ENCODE data around the gene ASIC5. TPM values are rescaled to one million over a fixed set of nuclear protein-coding genes. Genes with fewer than 3 reads are reported as not detected.

The ASIC5 gene
- total and polyA plus RNA-seq, 2 of the 4 experiments (the other 2 are of a cell fraction) = not detected

DNA sequence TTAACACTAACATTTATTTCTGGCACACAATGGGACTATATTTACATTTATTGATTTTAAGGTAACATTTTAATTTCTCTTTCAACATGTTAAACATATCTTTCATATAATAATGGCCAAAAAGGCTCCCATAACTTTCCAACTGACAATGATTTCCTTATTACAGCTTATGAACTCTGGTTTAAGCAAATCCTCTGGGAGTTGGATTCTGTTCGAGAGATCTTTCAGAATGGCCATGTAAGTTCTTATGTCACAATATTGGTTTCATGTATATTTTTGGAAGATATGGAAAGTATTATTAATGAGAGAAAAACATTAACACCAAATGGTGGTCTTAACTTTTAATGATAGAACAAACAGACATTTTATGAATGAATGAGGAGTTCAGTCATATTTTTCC lies 41.5 kb upstream of the ASIC5 start:
- in situ Hi-C loops (cut with MboI; ENCODE audit: low sequenced_read_pairs) (no loop called here), intact Hi-C loops (cut with micrococcal nuclease) (no loop called here), dilution Hi-C loops (cut with HindIII; ENCODE audit: low sequenced_read_pairs, unreplicated experiment) (no loop called here)
- Histone ChIP-seq H3K36me3 (ENCODE audit: control insufficient read depth, insufficient read depth, low read length) (no peaks in the 10 kb centered on the region), H4K20me1 (ENCODE audit: insufficient read depth, low read length) (no peaks in the 10 kb centered on the region), H2BK120ac (ENCODE audit: low read depth, low read length) (no peak overlapping the region), H2AFZ (replicated peaks; ENCODE audit: low read length, poor library complexity) (no peak overlapping the region), H3K23ac (ENCODE audit: low read depth, low read length) (no peak overlapping the region), H3K4me3 (ENCODE audit: insufficient read depth, low read depth, low read length) (no peak overlapping the region), H3K27ac (ENCODE audit: insufficient read depth, low read length) (no peak overlapping the region), H4K5ac (ENCODE audit: low read depth, low read length) (no peak overlapping the region), H3K4me1 (ENCODE audit: control insufficient read depth, insufficient read depth, low read length) (peaks cover 2% of the 10 kb centered on the region; the same call in 1 of the 2 replicates), H3K56ac (ENCODE audit: extremely low read depth, insufficient read depth, low read length) (no peak overlapping the region), H3K9ac (ENCODE audit: low read depth, low read length) (no peak overlapping the region), H3K27me3 (ENCODE audit: control insufficient read depth, insufficient read depth, low read length) (peaks cover 2% of the 10 kb centered on the region; the same call in 1 of the 2 replicates), H4K91ac (ENCODE audit: insufficient read depth, low read depth, low read length) (no peak overlapping the region), H2AK9ac (replicated peaks; ENCODE audit: low read depth, low read length, poor library complexity) (no peak overlapping the region), H2BK15ac (ENCODE audit: low read depth, low read length) (no peak overlapping the region), H2AK5ac (ENCODE audit: low read depth, low read length) (no peak overlapping the region), H3K4ac (ENCODE audit: low read depth, low read length) (no peak overlapping the region), H3K9me1 (ENCODE audit: insufficient read depth, low read length) (no peaks in the 10 kb centered on the region), H3K79me1 (ENCODE audit: low read depth in 1 of 2, low read length in 2 of 2) (no peaks in the 10 kb centered on the region), H4K8ac (ENCODE audit: low read depth in 2 of 2, low read length in 2 of 2) (no peak overlapping the region), H3K9me3 (ENCODE audit: control insufficient read depth, insufficient read depth, low read length) (no peaks in the 10 kb centered on the region), H2BK5ac (ENCODE audit: low read depth, low read length, poor library complexity, severe bottlenecking) (no peak overlapping the region), H2BK20ac (ENCODE audit: low read depth, low read length) (no peak overlapping the region), H3K18ac (ENCODE audit: low read depth, low read length) (no peak overlapping the region), H3K4me2 (ENCODE audit: low read depth, low read length) (no peak overlapping the region), H3K14ac (replicated peaks; ENCODE audit: low read depth, low read length) (no peak overlapping the region)
- no CpG with 5 or more reads among the region's 1 CpG for WGBS, 2 experiments (ENCODE audit: extremely low coverage in 2 of 2, insufficient read length in 1 of 2)
- ChIA-PET CTCF (interaction anchor here (1.1 kb wide), 1 partner anchor 111 kb away, joined by 3 read pairs; no protein-coding TSS in a partner anchor), POLR2A (ENCODE audit: unreplicated experiment) (no interaction called here)
- TF ChIP-seq RCOR1 (IDR thresholded peaks at IDR 0.05; ENCODE audit: insufficient replicate concordance, low read length) (no peak), MAZ (IDR thresholded peaks at IDR 0.05; ENCODE audit: borderline replicate concordance, low read depth, low read length) (no peak), MAFK (IDR thresholded peaks at IDR 0.05; ENCODE audit: low read depth, low read length) (no peak), RAD21 (IDR thresholded peaks at IDR 0.05; ENCODE audit: low read length) (no peak), MXI1 (IDR thresholded peaks at IDR 0.05; ENCODE audit: borderline replicate concordance, low read depth, low read length) (no peak), BHLHE40 (IDR thresholded peaks at IDR 0.05; ENCODE audit: low read depth, low read length) (no peak), POLR2A (IDR thresholded peaks at IDR 0.05; ENCODE audit: low read depth, low read length) (no peak), CEBPB (IDR thresholded peaks at IDR 0.05; ENCODE audit: low read depth, low read length) (no peak), FOS (IDR thresholded peaks at IDR 0.05; ENCODE audit: low read depth, low read length) (no peak)
- TF ChIP-seq, protein P1, sequence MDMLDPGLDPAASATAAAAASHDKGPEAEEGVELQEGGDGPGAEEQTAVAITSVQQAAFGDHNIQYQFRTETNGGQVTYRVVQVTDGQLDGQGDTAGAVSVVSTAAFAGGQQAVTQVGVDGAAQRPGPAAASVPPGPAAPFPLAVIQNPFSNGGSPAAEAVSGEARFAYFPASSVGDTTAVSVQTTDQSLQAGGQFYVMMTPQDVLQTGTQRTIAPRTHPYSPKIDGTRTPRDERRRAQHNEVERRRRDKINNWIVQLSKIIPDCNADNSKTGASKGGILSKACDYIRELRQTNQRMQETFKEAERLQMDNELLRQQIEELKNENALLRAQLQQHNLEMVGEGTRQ (IDR thresholded peaks at IDR 0.05; ENCODE audit: low read depth, low read length) = no peak
- TF ChIP-seq, protein P2, sequence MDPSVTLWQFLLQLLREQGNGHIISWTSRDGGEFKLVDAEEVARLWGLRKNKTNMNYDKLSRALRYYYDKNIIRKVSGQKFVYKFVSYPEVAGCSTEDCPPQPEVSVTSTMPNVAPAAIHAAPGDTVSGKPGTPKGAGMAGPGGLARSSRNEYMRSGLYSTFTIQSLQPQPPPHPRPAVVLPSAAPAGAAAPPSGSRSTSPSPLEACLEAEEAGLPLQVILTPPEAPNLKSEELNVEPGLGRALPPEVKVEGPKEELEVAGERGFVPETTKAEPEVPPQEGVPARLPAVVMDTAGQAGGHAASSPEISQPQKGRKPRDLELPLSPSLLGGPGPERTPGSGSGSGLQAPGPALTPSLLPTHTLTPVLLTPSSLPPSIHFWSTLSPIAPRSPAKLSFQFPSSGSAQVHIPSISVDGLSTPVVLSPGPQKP (IDR thresholded peaks at IDR 0.05; ENCODE audit: borderline replicate concordance, low read depth, low read length) = no peak
- TF ChIP-seq, protein P3, sequence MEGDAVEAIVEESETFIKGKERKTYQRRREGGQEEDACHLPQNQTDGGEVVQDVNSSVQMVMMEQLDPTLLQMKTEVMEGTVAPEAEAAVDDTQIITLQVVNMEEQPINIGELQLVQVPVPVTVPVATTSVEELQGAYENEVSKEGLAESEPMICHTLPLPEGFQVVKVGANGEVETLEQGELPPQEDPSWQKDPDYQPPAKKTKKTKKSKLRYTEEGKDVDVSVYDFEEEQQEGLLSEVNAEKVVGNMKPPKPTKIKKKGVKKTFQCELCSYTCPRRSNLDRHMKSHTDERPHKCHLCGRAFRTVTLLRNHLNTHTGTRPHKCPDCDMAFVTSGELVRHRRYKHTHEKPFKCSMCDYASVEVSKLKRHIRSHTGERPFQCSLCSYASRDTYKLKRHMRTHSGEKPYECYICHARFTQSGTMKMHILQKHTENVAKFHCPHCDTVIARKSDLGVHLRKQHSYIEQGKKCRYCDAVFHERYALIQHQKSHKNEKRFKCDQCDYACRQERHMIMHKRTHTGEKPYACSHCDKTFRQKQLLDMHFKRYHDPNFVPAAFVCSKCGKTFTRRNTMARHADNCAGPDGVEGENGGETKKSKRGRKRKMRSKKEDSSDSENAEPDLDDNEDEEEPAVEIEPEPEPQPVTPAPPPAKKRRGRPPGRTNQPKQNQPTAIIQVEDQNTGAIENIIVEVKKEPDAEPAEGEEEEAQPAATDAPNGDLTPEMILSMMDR (conservative IDR thresholded peaks at IDR 0.05; ENCODE audit: low read depth, low read length) = no peak
- ATAC-seq (ENCODE audit: low read depth) = no peak
- DNase-seq = no peak
- BruUV-seq (replicated peaks) = no TSS peak
